GM21576 (cell line): ENCODE results near the gene HNRNPC.
"Not testable (repeated sequence)": the region's sequence is repeated elsewhere in the genome, so short reads cannot be mapped to it uniquely, and the experiment has no call there.

Source experiments
- ATAC-seq: cut with Tn5 transposase; IDR thresholded peaks from one replicate; pipeline ENCODE4 v1.9.1; 2021; ENCODE audit warnings: mild to moderate bottlenecking, moderate library complexity; ENCODE audit not compliant: unreplicated experiment

The HNRNPC gene

GRCh38 chr14:21272661-21273060 lies 3.4 kb upstream of the HNRNPC start:
- not testable (repeated sequence) for ATAC-seq

DNA sequence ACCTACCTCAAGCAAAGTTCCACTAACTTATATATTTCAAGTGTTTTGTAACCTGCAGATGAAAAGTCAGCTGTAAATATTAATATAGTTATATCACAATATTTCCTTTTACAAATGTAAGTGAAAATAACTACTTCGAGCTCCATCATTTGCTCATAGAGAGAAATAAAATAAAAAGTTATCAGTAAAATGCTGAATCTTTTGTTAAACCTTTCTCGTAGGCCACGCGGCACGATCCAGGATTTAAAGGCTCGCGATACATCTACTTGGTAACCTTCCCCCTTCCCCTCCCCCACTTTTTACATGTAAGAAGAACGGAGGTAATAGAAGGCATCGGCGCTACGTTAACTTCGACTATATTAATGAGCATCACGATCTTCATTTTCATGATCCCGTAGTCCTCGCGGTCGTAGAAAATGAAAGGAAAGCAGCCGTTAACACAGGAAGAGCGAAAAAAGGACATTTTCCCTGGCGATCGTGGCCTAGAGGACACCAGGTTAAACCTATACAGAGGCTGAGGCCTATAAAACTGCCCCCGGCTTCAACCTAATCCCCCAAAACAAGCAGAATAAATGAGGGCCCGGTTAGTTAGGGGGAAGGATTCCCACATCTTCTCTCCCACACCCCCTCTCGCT lies 508 bp downstream of the HNRNPC start:
- ATAC-seq: no peak

DNA sequence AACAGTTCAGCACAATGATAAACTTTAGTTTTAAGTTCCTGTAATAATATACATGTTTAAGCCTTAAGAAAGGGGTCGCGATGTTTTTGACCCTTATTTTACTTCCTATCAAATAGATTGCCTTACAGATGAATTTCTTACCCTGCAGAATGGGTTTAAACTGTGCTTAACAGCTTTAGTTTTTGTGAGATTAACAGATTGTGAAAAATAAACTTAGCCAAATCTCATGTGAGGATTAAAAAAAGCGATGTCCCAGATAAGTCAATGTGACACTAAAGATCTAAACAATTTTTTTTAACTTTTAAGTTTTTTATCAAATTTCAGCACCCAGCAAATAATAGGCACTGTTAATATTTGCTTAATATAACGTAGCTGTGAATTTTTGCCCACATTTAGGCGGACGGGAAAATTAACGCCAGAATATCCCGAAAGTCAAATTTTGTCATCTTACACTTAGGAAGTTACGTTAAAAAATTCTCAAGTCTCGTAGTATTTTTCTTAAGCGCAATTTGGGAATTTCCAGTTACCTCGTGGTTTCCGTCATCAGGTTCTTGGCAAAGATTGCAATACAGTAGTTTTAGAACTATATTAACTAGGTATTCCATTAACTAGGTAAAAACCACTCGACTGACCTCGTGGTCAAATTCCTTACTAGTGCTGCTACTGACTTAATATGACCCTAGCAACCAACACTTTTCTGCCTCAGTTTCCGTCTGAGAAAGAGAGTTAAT lies 1.2 kb downstream of the HNRNPC start:
- no peak for ATAC-seq

GRCh38 chr14:21267431-21267845 lies 1.8 kb downstream of the HNRNPC start:
- ATAC-seq: no peak

DNA sequence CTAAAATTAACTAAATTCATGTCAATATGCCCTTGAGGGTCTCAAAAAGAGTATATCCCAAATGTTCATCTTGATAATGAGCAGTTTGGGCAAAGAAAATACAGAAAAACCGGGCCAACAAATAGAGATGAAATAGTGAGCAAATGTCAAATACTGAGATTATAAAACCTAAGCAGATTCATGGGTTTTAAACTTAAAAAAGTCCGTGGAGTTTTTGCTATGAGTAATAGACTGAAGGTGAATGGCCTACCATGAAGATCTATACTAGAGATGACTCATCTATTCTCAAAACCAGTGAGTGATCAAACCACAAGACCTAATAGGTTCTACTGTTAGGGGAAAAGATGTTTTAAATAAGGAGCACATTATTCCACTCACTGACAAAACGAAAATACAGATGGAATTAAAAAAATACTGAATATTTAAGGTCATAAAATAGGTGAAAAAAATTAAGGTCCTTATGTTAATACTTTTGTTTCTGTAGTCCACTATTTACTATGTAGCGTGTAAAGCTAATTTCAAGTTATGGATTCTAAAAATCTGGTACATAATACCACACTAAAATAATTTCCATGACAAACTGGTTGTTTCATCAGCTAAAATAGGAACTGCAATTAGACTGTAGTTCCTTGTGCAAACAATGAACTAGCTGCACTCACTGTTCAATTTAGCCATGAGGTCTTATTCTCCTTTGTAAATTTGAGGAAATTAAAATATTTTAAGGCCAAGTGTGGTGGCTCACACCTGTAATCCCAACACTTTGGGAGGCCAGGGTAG lies 5.0 kb downstream of the HNRNPC start:
- ATAC-seq: peak; percentile 75

- ATAC-seq: no peak
These were observed 5.8 kb downstream of the HNRNPC start for GRCh38 chr14:21263284-21264024.

DNA sequence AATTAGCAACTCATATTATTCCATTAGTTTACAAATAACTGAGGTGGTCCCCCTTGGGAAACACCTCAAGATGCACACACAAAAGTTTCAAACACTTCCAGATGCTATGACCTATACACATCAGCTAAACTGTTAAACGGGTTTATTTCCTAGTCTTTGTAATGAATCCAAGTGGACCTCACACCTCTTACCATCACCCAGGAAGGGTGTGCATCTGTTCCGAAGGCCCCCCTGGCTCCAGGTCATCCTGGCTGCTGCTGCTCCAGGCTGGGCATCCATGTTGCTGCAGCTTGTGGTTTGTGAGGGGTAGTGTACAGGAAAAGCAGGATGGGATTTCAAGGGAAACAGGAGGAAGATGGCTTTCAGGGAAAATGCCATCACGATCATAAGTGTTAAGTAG lies 6.8 kb downstream of the HNRNPC start:
- no peak for ATAC-seq

DNA sequence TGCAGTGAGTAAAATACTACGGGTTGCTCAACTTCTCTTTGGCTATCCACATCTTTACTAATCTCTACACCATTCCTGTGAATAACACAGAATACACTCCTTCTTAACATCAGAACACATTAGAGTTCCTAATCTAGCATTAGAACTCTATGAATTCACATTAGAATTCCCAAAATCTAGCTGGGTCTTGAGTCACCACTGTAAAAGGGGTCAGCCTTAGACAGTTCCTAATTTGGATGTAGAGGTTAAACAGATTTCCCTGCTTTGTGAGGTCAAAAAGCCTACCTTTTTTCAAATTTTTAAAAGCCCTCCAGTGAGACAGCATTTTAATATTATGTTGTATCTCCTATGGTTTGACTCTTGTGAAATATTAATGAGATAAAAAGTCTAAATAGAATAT lies 7.4 kb downstream of the HNRNPC start:
- ATAC-seq: no peak

DNA sequence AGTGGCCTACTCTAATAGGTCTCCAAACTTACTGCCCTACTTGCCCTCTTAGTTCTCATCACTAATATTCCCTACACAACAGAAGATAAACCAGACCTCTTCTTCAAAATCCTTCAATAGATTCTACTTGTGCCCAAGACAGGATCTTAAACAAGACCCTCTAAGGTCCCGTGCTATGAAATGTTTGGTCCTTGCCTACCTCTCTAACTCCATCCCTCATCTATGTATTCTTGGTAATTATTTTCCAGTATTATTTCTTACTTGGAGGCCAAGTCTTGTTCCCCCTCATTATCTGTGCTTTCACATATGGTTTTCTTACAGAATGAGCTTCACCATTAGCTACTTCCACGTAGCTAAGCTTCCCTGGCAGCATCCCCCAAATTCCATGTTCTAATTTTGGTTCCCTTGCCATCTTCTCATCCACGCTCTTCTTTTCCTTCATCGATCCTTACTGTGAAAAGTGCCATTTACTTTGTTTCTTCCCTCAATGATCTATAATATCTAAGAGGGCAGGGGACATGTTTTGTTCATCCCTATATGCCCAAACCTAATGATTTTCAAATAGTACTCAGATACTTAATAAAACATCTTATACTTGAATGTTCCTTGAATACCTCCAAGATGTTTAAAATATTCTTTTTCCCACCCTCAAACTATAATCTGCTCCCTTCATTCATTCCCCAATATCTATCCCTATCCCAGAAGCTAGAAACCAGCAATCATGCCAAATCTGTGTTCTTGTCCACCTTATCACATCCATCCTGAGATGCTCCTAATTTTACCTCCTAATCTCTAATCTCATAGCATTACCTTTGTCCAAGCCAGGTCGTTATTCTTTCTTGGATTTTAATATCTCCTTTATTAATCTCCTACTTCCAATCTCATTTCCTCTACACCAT lies 10.1 kb downstream of the HNRNPC start:
- no peak for ATAC-seq

DNA sequence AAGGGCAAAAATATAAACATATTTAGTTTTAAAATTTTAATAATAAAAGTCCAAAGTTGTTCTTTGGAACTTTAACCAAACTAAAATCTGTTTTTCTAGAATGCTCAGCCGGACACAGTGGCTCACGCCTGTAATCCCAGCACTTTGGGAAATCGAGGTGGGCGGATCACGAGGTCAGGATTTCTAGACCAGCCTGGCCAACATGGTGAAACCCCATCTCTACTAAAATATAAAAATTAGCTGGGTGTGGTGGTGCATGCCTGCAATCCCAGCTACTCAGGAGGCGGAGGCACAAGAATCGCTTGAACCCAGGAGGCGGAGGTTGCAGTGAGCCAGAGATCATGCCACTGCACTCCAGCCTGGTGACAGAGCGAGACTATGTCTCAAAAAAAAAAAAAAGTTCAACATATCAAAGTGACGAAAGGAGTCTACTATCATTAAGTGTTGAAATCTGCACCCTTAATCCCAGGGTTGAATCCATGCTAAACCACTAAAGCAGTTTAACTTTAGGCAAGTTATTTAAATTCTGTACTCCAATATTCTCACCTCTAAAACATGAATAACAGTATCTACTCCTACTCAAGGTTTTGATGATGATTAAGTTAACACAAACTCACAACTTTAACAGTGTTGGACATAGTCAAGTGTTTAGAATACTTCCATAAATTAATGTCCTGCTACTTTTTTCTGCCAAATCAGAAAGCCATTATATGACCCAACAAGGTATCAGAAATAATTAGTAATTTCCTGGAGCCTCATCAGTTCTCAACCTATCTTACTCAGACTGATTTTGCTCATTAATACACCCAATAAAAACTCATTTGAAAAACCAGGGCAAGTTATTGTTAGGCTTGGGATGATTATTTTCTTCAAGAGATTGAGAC lies 11.0 kb downstream of the HNRNPC start:
- ATAC-seq: no peak

DNA sequence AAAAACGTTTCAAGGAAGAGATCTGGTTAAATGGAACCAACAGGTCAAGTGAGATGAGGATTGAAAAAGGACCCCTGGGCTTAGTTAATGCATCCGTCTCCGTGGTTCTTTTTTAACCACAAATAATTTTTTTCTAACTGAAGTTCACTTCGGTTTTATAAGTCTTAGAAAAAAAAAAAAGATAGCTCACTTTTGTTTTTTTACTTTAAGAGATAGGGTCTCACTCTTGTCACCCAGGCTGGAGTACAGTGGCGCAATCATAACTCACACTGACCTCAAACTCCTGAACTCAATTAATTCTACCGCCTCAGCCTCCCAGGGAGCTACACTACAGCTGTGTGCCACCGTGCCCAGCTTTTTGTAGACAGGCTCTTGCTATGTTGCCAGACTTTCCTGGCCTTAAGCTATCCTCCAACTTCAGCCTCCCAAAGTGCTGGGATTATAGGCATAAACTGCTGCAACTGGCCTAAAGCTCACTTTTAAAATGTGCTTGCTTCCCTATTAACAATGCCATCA lies 11.8 kb downstream of the HNRNPC start:
- ATAC-seq: no peak

DNA sequence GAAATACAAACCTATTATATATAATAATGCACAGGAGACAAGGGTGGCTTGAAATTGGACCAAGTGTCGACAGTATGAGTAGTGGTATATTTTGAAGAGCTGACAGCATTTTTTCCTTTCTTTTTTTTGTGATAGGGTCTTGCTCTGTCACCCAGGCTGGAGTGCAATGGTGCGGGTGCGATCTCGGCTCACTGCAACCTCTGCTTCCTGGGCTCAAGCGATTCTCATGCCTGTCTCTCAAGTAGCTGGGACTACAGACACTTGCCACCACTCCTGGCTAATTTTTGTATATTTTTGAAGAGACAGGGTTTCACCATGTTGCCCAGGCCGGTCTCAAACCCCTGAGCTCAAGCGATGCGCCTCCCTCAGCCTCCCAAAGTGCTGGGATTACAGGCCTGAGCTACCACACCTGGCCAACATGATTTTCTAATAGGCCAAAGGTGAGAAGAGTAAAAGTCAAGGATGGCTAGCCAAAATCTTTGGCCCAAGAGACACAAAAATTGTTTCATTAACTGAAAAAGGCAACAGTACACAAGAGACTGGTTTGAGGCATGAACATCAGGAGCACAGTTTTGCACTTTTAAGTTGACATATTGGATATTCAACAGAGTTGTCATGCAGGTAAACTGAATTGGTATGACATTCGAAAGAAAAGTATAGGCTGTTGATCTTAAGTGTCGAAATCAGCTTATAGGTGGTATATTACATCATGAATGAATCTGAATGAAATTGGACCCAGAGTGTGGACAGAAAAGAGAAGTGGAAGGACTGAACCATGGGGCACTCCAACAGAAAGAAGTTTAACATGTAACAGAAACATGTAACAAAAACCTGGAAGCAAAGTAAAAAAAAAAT lies 12.5 kb downstream of the HNRNPC start:
- no peak for ATAC-seq

GRCh38 chr14:21256102-21256447 lies 13.2 kb downstream of the HNRNPC start:
- not testable (repeated sequence) for ATAC-seq

DNA sequence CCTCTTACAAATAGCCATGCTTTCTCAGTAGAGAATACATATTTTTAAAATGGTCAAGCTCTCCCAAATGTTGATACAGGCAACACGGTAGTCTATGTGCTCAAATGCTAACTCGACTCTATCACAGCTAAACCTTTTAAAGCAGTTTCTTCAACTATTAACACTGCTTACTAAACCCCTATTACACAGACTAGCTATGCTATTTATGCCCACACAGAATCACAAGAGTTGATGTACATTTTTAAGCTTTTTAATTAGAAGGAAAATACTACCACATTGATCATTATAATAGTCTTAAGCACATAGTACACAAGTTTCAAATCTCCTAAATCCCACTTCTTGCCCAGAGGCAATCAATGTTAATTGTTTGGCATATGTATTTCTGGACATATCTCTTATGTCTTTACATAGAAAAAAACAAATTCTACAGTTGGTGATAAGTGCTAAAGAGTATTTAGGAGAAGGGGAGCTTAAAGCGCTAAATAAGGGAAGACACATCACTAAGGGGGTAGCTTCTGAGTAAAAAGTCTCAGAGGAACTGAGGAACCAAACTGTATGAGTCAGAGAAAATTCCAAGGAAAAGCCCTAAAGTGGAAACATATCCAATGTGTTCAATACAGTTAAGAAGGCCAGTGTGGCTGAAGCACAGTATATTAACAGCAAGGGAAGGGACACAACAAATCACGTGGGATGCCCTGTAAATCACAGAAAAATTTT lies 13.7 kb downstream of the HNRNPC start:
- ATAC-seq: no peak

- ATAC-seq: no peak
These were observed 17.1 kb downstream of the HNRNPC start for GRCh38 chr14:21252149-21252548.

GRCh38 chr14:21251215-21251614 lies 18.0 kb downstream of the HNRNPC start:
- no peak for ATAC-seq

GRCh38 chr14:21248739-21249411 lies 20.4 kb downstream of the HNRNPC start:
- no peak for ATAC-seq
